Measurements from ENCODE around the gene ICOSLG. TPM values are rescaled to one million over a fixed set of nuclear protein-coding genes. Genes with fewer than 3 reads are reported as not detected.
A peak's percentile ranks its signal among the peaks of the same experiment; 100 is the strongest.
"Not testable (repeated sequence)": the region's sequence is repeated elsewhere in the genome, so short reads cannot be mapped to it uniquely, and the experiment has no call there.

The ICOSLG gene
- total and polyA plus RNA-seq, 2 experiments from 2014 or later = 1.9 to 2.4 TPM

- H3K79me2 ChIP-seq = no peaks in the 10 kb centered on the region
- H3K4me3 ChIP-seq = no peak overlapping the region
- WGBS (ENCODE audit: low lambda C conversion rate, missing lambda C conversion rate) = 77% methylated on average over 15 of the region's 15 CpGs
- no peaks in the 10 kb centered on the region for H3K36me3 ChIP-seq (replicated peaks; ENCODE audit: insufficient read depth, low read depth)
- DNase-seq (ENCODE audit: low spot score) = peak; percentile 5
- H3K27me3 ChIP-seq = no peaks in the 10 kb centered on the region
- no peaks in the 10 kb centered on the region for H3K4me1 ChIP-seq (ENCODE audit: insufficient read depth)
- no peak overlapping the region for H3K27ac ChIP-seq
- no peak overlapping the region for H3K4me2 ChIP-seq
- H3K9me3 ChIP-seq (ENCODE audit: low read depth) = no peaks in the 10 kb centered on the region
- H4K20me1 ChIP-seq (ENCODE audit: insufficient read depth, poor library complexity, severe bottlenecking) = no peaks in the 10 kb centered on the region
- no peak overlapping the region for H2AFZ ChIP-seq
- TF ChIP-seq EZH2 (IDR thresholded peaks at IDR 0.05; ENCODE audit: borderline replicate concordance) = no peak
- no peak for TF ChIP-seq CTCF (IDR thresholded peaks at IDR 0.05; ENCODE audit: poor library complexity)
- TF ChIP-seq EZH2phosphoT487 (IDR thresholded peaks at IDR 0.05; ENCODE audit: low read depth, severe bottlenecking, unreplicated experiment) = no peak
- H3K9me2 ChIP-seq (replicated peaks; ENCODE audit: insufficient read depth) = no peaks in the 10 kb centered on the region
Measured at GRCh38 chr21:44199448-44199847, 41.3 kb downstream of the ICOSLG start.

GRCh38 chr21:44197156-44197516 is 43.6 kb downstream of the ICOSLG start:
- H3K27me3 ChIP-seq; H3K4me3 ChIP-seq; H3K27ac ChIP-seq; H3K9me2 ChIP-seq (replicated peaks; ENCODE audit: insufficient read depth); H3K36me3 ChIP-seq (replicated peaks; ENCODE audit: insufficient read depth, low read depth); H3K9me3 ChIP-seq (ENCODE audit: low read depth); H3K4me1 ChIP-seq (ENCODE audit: insufficient read depth); H2AFZ ChIP-seq; H3K79me2 ChIP-seq; H4K20me1 ChIP-seq (ENCODE audit: insufficient read depth, poor library complexity, severe bottlenecking); DNase-seq (ENCODE audit: low spot score); H3K4me2 ChIP-seq: not testable (repeated sequence)
- 93% methylated on average over 21 of the region's 21 CpGs for WGBS (ENCODE audit: low lambda C conversion rate, missing lambda C conversion rate)

- not testable (repeated sequence) for H3K4me1 ChIP-seq (ENCODE audit: insufficient read depth); H3K9me2 ChIP-seq (replicated peaks; ENCODE audit: insufficient read depth); H3K4me3 ChIP-seq; H3K36me3 ChIP-seq (replicated peaks; ENCODE audit: insufficient read depth, low read depth); H2AFZ ChIP-seq; DNase-seq (ENCODE audit: low spot score); H3K79me2 ChIP-seq; H3K27ac ChIP-seq; H3K4me2 ChIP-seq; H4K20me1 ChIP-seq (ENCODE audit: insufficient read depth, poor library complexity, severe bottlenecking); H3K27me3 ChIP-seq; H3K9me3 ChIP-seq (ENCODE audit: low read depth)
- WGBS (ENCODE audit: low lambda C conversion rate, missing lambda C conversion rate) = 72% methylated on average over 10 of the region's 22 CpGs
Measured at GRCh38 chr21:44196212-44197155, 44.3 kb downstream of the ICOSLG start.

- 92% methylated on average over 2 of the region's 9 CpGs for WGBS (ENCODE audit: low lambda C conversion rate, missing lambda C conversion rate)
- not testable (repeated sequence) for H3K4me3 ChIP-seq; H3K27ac ChIP-seq; H3K36me3 ChIP-seq (replicated peaks; ENCODE audit: insufficient read depth, low read depth); H3K9me2 ChIP-seq (replicated peaks; ENCODE audit: insufficient read depth); H3K9me3 ChIP-seq (ENCODE audit: low read depth); H3K27me3 ChIP-seq; H4K20me1 ChIP-seq (ENCODE audit: insufficient read depth, poor library complexity, severe bottlenecking); H3K79me2 ChIP-seq; H3K4me1 ChIP-seq (ENCODE audit: insufficient read depth); H2AFZ ChIP-seq; H3K4me2 ChIP-seq; DNase-seq (ENCODE audit: low spot score)
Measured at GRCh38 chr21:44194888-44195287, 45.9 kb downstream of the ICOSLG start.

GRCh38 chr21:44194451-44194850 is 46.3 kb downstream of the ICOSLG start:
- no CpG with 5 or more reads among the region's 9 CpGs for WGBS (ENCODE audit: low lambda C conversion rate, missing lambda C conversion rate)
- H3K9me3 ChIP-seq (ENCODE audit: low read depth); H4K20me1 ChIP-seq (ENCODE audit: insufficient read depth, poor library complexity, severe bottlenecking); H3K36me3 ChIP-seq (replicated peaks; ENCODE audit: insufficient read depth, low read depth); H3K79me2 ChIP-seq; H2AFZ ChIP-seq; H3K9me2 ChIP-seq (replicated peaks; ENCODE audit: insufficient read depth); H3K4me1 ChIP-seq (ENCODE audit: insufficient read depth); DNase-seq (ENCODE audit: low spot score); H3K27me3 ChIP-seq; H3K4me3 ChIP-seq; H3K27ac ChIP-seq; H3K4me2 ChIP-seq: not testable (repeated sequence)

GRCh38 chr21:44193108-44193507 is 47.6 kb downstream of the ICOSLG start:
- H3K4me3 ChIP-seq; H3K9me2 ChIP-seq (replicated peaks; ENCODE audit: insufficient read depth); H3K4me1 ChIP-seq (ENCODE audit: insufficient read depth); H4K20me1 ChIP-seq (ENCODE audit: insufficient read depth, poor library complexity, severe bottlenecking); H3K36me3 ChIP-seq (replicated peaks; ENCODE audit: insufficient read depth, low read depth); H2AFZ ChIP-seq; DNase-seq (ENCODE audit: low spot score); H3K4me2 ChIP-seq; H3K9me3 ChIP-seq (ENCODE audit: low read depth); H3K79me2 ChIP-seq; H3K27ac ChIP-seq; H3K27me3 ChIP-seq: not testable (repeated sequence)
- 64% methylated on average over 1 of the region's 5 CpGs for WGBS (ENCODE audit: low lambda C conversion rate, missing lambda C conversion rate)

- not testable (repeated sequence) for H3K4me3 ChIP-seq; H3K4me1 ChIP-seq (ENCODE audit: insufficient read depth); DNase-seq (ENCODE audit: low spot score); H3K9me3 ChIP-seq (ENCODE audit: low read depth); H3K9me2 ChIP-seq (replicated peaks; ENCODE audit: insufficient read depth); H3K4me2 ChIP-seq; H3K79me2 ChIP-seq; H4K20me1 ChIP-seq (ENCODE audit: insufficient read depth, poor library complexity, severe bottlenecking); H3K36me3 ChIP-seq (replicated peaks; ENCODE audit: insufficient read depth, low read depth); H3K27me3 ChIP-seq; H2AFZ ChIP-seq
- 88% methylated on average over 12 of the region's 12 CpGs for WGBS (ENCODE audit: low lambda C conversion rate, missing lambda C conversion rate)
- H3K27ac ChIP-seq = peak overlapping the region; percentile 46
Measured at GRCh38 chr21:44190349-44191271, 50.1 kb downstream of the ICOSLG start.

All from hepatocyte (in vitro differentiated cells).